OCI-LY3 (cell line): ENCODE results near the gene NOL3.

Experiments
- H2AFZ ChIP-seq: fragments of 200-600, 300-600 bp; shearing (Covaris generic); 2 replicates; pipeline ENCODE4 v1.6.0; 2014; ENCODE audit warnings: antibody characterized with exemption, low read depth, low read length
- H3K27ac ChIP-seq: fragments of 200-600, 300-600 bp; sonication (generic); 2 replicates; pipeline ENCODE4 v1.5.1; 2014; ENCODE audit warnings: mild to moderate bottlenecking, low read length, moderate library complexity, mixed read lengths
- H3K27me3 ChIP-seq: fragments of 200-600, 300-600 bp; sonication (generic); 2 replicates; pipeline ENCODE4 v1.6.1; 2014; ENCODE audit warnings: low read depth, low read length, mixed read lengths
- H3K36me3 ChIP-seq: fragments of 200-600, 300-600 bp; sonication (generic); replicated peaks from 2 replicates; pipeline ENCODE3; 2014; ENCODE audit warnings: low read depth, low read length, mixed read lengths
- H3K4me1 ChIP-seq: fragments of 300-600, 200-600 bp; sonication (generic); 2 replicates; pipeline ENCODE4 v1.6.1; 2014; ENCODE audit warnings: low read length, mixed read lengths
- H3K4me2 ChIP-seq: fragments of 200-600, 300-600 bp; sonication (generic); 2 replicates; pipeline ENCODE4 v1.6.1; 2014; ENCODE audit warnings: low read length, mixed read lengths
- H3K4me3 ChIP-seq: fragments of 300-600, 200-600 bp; sonication (generic); 2 replicates; pipeline ENCODE4 v1.5.1; 2014; ENCODE audit warnings: antibody characterized with exemption, mild to moderate bottlenecking, low read length, moderate library complexity
- H3K79me2 ChIP-seq: fragments of 300-600, 200-600 bp; shearing (Covaris generic); 2 replicates; pipeline ENCODE4 v1.6.1; 2014; ENCODE audit warnings: mild to moderate bottlenecking, low read length, mixed read lengths
- H3K9ac ChIP-seq: fragments of 300-600, 200-600 bp; shearing (Covaris generic); 2 replicates; pipeline ENCODE4 v1.6.0; 2014; ENCODE audit warnings: mild to moderate bottlenecking, low read length, moderate library complexity
- H3K9me3 ChIP-seq: fragments of 200-600, 300-600 bp; shearing (Covaris generic); 2 replicates; pipeline ENCODE4 v1.6.1; 2014; ENCODE audit warnings: low read length, mixed read lengths; ENCODE audit not compliant: insufficient read depth
- H4K20me1 ChIP-seq: fragments of 200-600, 300-600 bp; sonication (generic); 2 replicates; pipeline ENCODE4 v1.6.1; 2016; ENCODE audit warnings: low read length, mixed read lengths; ENCODE audit not compliant: insufficient read depth
- CTCF ChIP-seq: fragments of 200-600, 300-600 bp; sonication (generic); IDR thresholded peaks from 2 replicates; pipeline ENCODE4 v1.5.1; 2014; ENCODE audit warnings: antibody characterized with exemption, low read length, low read depth
- EZH2phosphoT487 ChIP-seq: fragments of 200-600 bp; shearing (Covaris generic); IDR thresholded peaks from 2 replicates; pipeline ENCODE4 v1.6.1; 2018; ENCODE audit warnings: antibody characterized with exemption, mixed run types, low read depth

Gene NOL3

DNA sequence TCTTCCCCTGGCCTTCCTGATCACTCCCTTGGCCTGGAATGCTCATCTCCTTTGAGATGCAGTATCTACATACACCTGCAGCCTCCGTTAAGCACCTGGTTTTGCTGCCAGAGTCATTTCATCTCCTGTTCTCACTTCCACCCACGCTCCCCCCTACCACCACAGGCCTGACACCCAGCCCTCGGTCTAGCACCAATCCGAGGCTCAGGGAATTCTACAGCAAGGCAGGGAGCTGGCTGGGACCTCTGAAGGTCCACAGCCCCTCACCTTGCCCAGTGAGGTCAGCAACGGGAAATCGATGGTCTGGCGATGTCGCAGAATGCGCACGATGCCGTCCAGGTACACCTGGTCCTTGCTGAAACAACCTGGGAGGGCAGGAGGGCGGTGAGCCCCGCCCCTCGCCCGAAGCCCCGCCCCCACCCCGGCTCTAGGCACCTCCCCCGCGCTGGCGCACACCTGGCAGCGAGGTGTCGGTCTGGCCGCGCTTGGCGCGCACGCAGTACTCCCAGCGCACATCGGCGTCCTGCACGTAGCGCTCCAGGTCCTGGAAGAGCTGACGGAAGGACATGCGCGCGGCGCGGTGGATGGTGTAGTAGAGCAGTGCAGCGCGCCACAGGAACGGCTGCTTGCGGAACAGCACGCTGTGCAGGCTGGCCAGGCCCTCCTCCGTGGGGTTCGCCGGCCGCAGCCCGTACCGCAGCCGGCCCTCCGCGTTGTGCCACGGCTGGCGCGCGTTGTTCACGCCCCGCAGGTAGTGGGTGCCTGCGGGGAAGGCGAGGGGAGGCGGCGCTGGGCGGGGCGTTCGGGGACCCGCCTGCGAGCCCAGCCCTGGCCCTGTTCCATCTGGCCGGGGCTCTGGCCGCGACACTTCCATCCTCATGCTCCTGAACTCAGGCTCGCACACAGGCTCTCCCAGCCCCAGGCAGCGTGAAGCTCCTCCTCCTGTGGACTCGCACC, 7.7 kb downstream of the NOL3 start:
- H3K27me3 ChIP-seq = no peaks in the 10 kb centered on the region
- no peak overlapping the region for H3K4me2 ChIP-seq
- H3K9me3 ChIP-seq = no peaks in the 10 kb centered on the region
- no peak overlapping the region for H3K9ac ChIP-seq
- no peak overlapping the region for H2AFZ ChIP-seq
- H3K4me3 ChIP-seq = no peak overlapping the region
- TF ChIP-seq CTCF (no peak), EZH2phosphoT487 (no peak)
- H3K4me1 ChIP-seq = peaks cover 26% of the 10 kb centered on the region
- H3K36me3 ChIP-seq = peaks cover 16% of the 10 kb centered on the region
- peaks cover 9% of the 10 kb centered on the region for H3K79me2 ChIP-seq
- no peak overlapping the region for H3K27ac ChIP-seq
- H4K20me1 ChIP-seq = no peaks in the 10 kb centered on the region; the same call in 1 of the 2 replicates

- Histone ChIP-seq H3K27me3 (no peaks in the 10 kb centered on the region), H4K20me1 (no peaks in the 10 kb centered on the region; the same call in 1 of the 2 replicates), H3K36me3 (peaks cover 16% of the 10 kb centered on the region), H3K79me2 (peaks cover 13% of the 10 kb centered on the region), H3K27ac (no peak overlapping the region), H3K4me1 (peaks cover 20% of the 10 kb centered on the region; the same call in 1 of the 2 replicates), H3K4me3 (no peak overlapping the region), H3K4me2 (no peak overlapping the region), H3K9me3 (no peaks in the 10 kb centered on the region), H3K9ac (no peak overlapping the region), H2AFZ (no peak overlapping the region)
- peak; percentile 46 for TF ChIP-seq CTCF
- no peak for TF ChIP-seq EZH2phosphoT487
These were observed 9.2 kb downstream of the NOL3 start for GRCh38 chr16:67179421-67180080.

- Histone ChIP-seq H3K79me2 (peaks cover 13% of the 10 kb centered on the region), H3K9me3 (no peaks in the 10 kb centered on the region), H3K4me3 (no peak overlapping the region), H3K27me3 (no peaks in the 10 kb centered on the region), H3K27ac (no peak overlapping the region), H3K9ac (no peak overlapping the region), H3K4me1 (peaks cover 21% of the 10 kb centered on the region; the same call in 1 of the 2 replicates), H3K4me2 (no peak overlapping the region), H2AFZ (no peak overlapping the region), H3K36me3 (peaks cover 11% of the 10 kb centered on the region), H4K20me1 (no peaks in the 10 kb centered on the region; the same call in 1 of the 2 replicates)
- TF ChIP-seq CTCF (no peak), EZH2phosphoT487 (no peak)
These were observed 9.8 kb downstream of the NOL3 start for GRCh38 chr16:67180166-67180565.

GRCh38 chr16:67181346-67181745, 11.0 kb downstream of the NOL3 start:
- Histone ChIP-seq H3K79me2 (peaks cover 13% of the 10 kb centered on the region), H3K4me1 (peaks cover 19% of the 10 kb centered on the region; the same call in 1 of the 2 replicates), H2AFZ (no peak overlapping the region), H3K9me3 (no peaks in the 10 kb centered on the region), H3K27ac (no peak overlapping the region), H4K20me1 (no peaks in the 10 kb centered on the region; the same call in 1 of the 2 replicates), H3K9ac (no peak overlapping the region), H3K27me3 (no peaks in the 10 kb centered on the region), H3K4me2 (no peak overlapping the region), H3K36me3 (peaks cover 6% of the 10 kb centered on the region), H3K4me3 (no peak overlapping the region)
- TF ChIP-seq CTCF = no peak
- TF ChIP-seq EZH2phosphoT487 = no peak
